GM12892 (cell line): Measurements from ENCODE around the gene ZNF689.

ENCODE experiments used
- POLR2A ChIP-seq: IDR thresholded peaks from 2 replicates; pipeline ENCODE4 v1.6.1; 2011; ENCODE audit warnings: low read depth, low read length, control low read depth
- TAF1 ChIP-seq: IDR thresholded peaks from 2 replicates; pipeline ENCODE4 v1.6.1; 2011; ENCODE audit warnings: low read depth, mild to moderate bottlenecking, control low read depth, low read length, borderline replicate concordance

DNA sequence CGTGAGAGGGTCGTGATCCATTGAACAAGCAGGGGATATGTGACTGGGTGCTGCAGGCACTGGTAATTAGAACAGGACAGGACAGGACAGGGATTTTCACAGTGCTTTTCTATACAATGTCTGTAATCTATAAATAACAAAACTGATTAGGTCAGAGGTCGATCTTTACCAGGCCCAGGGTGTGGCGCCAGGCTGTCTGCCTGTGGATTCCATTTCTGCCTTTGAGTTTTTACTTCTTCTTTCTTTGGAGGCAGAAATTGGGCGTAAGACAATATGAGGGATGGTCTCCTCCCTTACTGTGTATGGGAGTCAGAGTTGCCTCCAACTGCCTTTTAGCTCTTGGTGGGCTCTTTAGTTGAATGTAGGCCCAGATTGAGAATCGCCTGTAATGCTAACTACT lies 50.5 kb downstream of the ZNF689 start:
- TF ChIP-seq POLR2A (no peak), TAF1 (no peak)
